Liver (tissue), 9 donors: Measurements from ENCODE around the gene PAX5. TPM values are rescaled to one million over a fixed set of nuclear protein-coding genes. Genes with fewer than 3 reads are reported as not detected.

Source experiments
- DNase-seq: peaks from one replicate; pipeline ENCODE4 v3.0.0-alpha.2; 2017; ENCODE audit warnings: low spot score
- H3K27ac ChIP-seq, 2 donors: one replicate each; pipeline ENCODE4 v1.7.0; 2013; ENCODE audit warnings: inconsistent platforms in 2 of 2, low read length in 2 of 2, control low read depth in 1 of 2, low read depth in 1 of 2, mild to moderate bottlenecking in 1 of 2
- H3K27me3 ChIP-seq, 4 donors: one replicate each; pipeline versions ENCODE4 v1.6.1 to v1.7.0; 2013; ENCODE audit warnings: low read length in 3 of 4, inconsistent platforms in 1 of 4, mild to moderate bottlenecking in 1 of 4, moderate library complexity in 1 of 4; ENCODE audit not compliant: control insufficient read depth in 4 of 4, insufficient read depth in 4 of 4
- H3K36me3 ChIP-seq, 4 donors: one replicate each; pipeline versions ENCODE4 v1.6.1 to v1.7.0; 2013; ENCODE audit warnings: low read length in 3 of 4, mild to moderate bottlenecking in 3 of 4, low read depth in 1 of 4, moderate library complexity in 1 of 4; ENCODE audit not compliant: control insufficient read depth in 4 of 4, insufficient read depth in 3 of 4
- H3K4me1 ChIP-seq, 4 donors: one replicate each; pipeline versions ENCODE4 v1.6.1 to v1.7.0; 2013; ENCODE audit warnings: low read length in 3 of 4, mild to moderate bottlenecking in 3 of 4, moderate library complexity in 1 of 4; ENCODE audit not compliant: control insufficient read depth in 4 of 4, insufficient read depth in 4 of 4
- H3K4me3 ChIP-seq, 3 donors: one replicate each; pipeline versions ENCODE4 v1.6.1 to v1.7.0; 2013; ENCODE audit warnings: low read length in 3 of 3, control low read depth in 1 of 3, low read depth in 1 of 3, mild to moderate bottlenecking in 1 of 3
- H3K9ac ChIP-seq, 2 donors: one replicate each; pipeline ENCODE4 v1.7.0; 2013; ENCODE audit warnings: low read length in 2 of 2, mild to moderate bottlenecking in 2 of 2, moderate library complexity in 2 of 2, control low read depth in 1 of 2, low read depth in 1 of 2
- H3K9me3 ChIP-seq, 4 donors: one replicate each; pipeline versions ENCODE4 v1.6.1 to v1.7.0; 2013; ENCODE audit warnings: low read length in 3 of 4; ENCODE audit not compliant: control insufficient read depth in 4 of 4
- FOXA2 ChIP-seq: IDR thresholded peaks from 2 replicates; pipeline ENCODE4 v1.6.1; 2016; ENCODE audit warnings: antibody characterized with exemption
- HNF4A ChIP-seq, 2 donors: conservative IDR thresholded peaks; 2 replicates each; pipeline ENCODE4 v1.6.1; 2016; ENCODE audit warnings: antibody characterized with exemption in 2 of 2, mild to moderate bottlenecking in 2 of 2
- HNF4G ChIP-seq: IDR thresholded peaks from 2 replicates; pipeline ENCODE4 v1.6.1; 2016; ENCODE audit warnings: antibody characterized with exemption
- JUND ChIP-seq, 2 donors: IDR thresholded peaks; 2 replicates each; pipeline ENCODE4 v1.6.1; 2016; ENCODE audit warnings: antibody characterized with exemption in 2 of 2
- RAD21 ChIP-seq, 2 donors: IDR thresholded peaks; 2 replicates each; pipeline ENCODE4 v1.6.1; 2016; ENCODE audit warnings: antibody characterized with exemption in 2 of 2, mild to moderate bottlenecking in 2 of 2
- RXRA ChIP-seq, 2 donors: IDR thresholded peaks; 2 replicates each; pipeline ENCODE4 v1.6.1; 2017 to 2018; ENCODE audit warnings: antibody characterized with exemption in 2 of 2, mild to moderate bottlenecking in 1 of 2
- YY1 ChIP-seq: IDR thresholded peaks from 2 replicates; pipeline ENCODE4 v1.6.1; 2016; ENCODE audit warnings: antibody characterized with exemption, mild to moderate bottlenecking
- WGBS: extraction: QIAGEN DNeasy Blood & Tissue Kit; methylation state at CpG from one replicate; pipeline ENCODE4 v1.1.7; 2013; 5-methylcytosine and 5-hydroxymethylcytosine counted together
- polyA plus RNA-seq, 2 donors: library from polyadenylated mRNA; stranded (reverse) in 1 of 2; unstranded in 1 of 2; fragments of 200-250 nt in 1 of 2; fragments of >200 nt in 1 of 2; fragmentation: Nextera tagmentation in 1 of 2; extraction: Ambion mirVana in 1 of 2; gene quantifications; one replicate each; pipeline versions ENCODE4 v1.2.1 to v1.2.3, GENCODE V29; 2013 to 2015
- total RNA-seq, 2 donors: library from RNA; depleted of rRNA; stranded (reverse); fragments of >200 nt; gene quantifications; one replicate each; pipeline ENCODE4 v1.2.3, GENCODE V29; 2014
- TF ChIP-seq, protein P1 (sequence below): fragments of 150-350 bp; IDR thresholded peaks from 2 replicates; pipeline ENCODE4 v1.5.1; 2017; ENCODE audit warnings: improper control_type of control experiment, low read depth, low read length; ENCODE audit not compliant: missing input control
- TF ChIP-seq, protein P2 (sequence below): IDR thresholded peaks from 2 replicates; pipeline ENCODE4 v1.6.1; 2016; ENCODE audit warnings: antibody characterized with exemption, mild to moderate bottlenecking
- TF ChIP-seq, protein P3 (sequence below): IDR thresholded peaks from 2 replicates; pipeline ENCODE4 v1.6.1; 2016; ENCODE audit warnings: antibody characterized with exemption
- donor health status: healthy.
- donor health status: healthy.
- donor health status: healthy.
- donor health status: healthy.
- donor health status: healthy.

Gene PAX5
- total and polyA plus RNA-seq, 4 donors: 0.05 to 2.7 (median 0.11) TPM

DNA sequence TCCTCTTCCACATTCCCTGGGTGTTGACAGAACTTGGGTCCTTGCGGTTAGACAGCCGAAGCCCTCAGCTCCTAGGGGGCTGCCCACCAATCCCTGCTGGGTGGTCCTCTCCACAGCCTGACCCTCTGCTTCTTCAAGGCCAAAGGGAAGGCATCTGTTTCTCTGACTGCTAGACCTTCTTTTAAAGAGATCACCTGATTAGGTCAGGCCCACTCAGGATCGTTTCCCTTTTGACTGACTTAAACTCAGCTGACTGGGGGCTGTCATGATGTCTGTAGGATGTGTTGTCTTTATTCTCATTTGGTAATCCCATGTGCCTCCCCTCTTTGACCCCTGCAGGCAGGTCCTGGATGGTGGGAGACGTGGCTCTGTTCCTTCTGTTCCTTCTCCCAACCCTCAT is 207.5 kb downstream of the PAX5 start (continued):
- TF ChIP-seq, protein P1, sequence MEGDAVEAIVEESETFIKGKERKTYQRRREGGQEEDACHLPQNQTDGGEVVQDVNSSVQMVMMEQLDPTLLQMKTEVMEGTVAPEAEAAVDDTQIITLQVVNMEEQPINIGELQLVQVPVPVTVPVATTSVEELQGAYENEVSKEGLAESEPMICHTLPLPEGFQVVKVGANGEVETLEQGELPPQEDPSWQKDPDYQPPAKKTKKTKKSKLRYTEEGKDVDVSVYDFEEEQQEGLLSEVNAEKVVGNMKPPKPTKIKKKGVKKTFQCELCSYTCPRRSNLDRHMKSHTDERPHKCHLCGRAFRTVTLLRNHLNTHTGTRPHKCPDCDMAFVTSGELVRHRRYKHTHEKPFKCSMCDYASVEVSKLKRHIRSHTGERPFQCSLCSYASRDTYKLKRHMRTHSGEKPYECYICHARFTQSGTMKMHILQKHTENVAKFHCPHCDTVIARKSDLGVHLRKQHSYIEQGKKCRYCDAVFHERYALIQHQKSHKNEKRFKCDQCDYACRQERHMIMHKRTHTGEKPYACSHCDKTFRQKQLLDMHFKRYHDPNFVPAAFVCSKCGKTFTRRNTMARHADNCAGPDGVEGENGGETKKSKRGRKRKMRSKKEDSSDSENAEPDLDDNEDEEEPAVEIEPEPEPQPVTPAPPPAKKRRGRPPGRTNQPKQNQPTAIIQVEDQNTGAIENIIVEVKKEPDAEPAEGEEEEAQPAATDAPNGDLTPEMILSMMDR: no peak
- TF ChIP-seq YY1 (no peak), RXRA (IDR thresholded peaks at IDR 0.05) (no peak), JUND (IDR thresholded peaks at IDR 0.05) (no peak), HNF4G (no peak)

DNA sequence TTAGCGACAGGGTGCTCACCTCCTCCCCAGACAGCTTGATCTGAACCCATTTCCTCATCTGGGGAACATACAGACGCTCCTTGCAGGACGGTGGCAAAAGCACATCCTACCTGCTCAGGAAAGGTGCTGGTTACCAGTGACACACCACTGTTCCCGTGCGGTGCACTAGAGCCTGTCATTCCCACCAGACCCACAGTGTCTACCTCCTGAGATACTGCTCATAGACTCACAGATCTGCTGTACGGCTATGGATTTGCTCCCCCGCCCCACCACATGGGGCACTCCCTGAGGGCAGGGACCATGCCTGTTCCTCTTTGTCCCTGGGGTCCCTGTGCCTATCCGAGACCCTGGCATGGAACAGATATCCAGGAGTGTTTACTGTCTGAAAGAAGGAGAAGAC is 208.9 kb downstream of the PAX5 start:
- no peak overlapping the region for H3K4me3 ChIP-seq
- H3K9ac ChIP-seq: no peak overlapping the region
- H3K4me1 ChIP-seq: no peaks in the 10 kb centered on the region
- no peaks in the 10 kb centered on the region for H3K9me3 ChIP-seq
- no peak for DNase-seq
- TF ChIP-seq RXRA (IDR thresholded peaks at IDR 0.05): no peak
- TF ChIP-seq YY1: no peak
- no peak for TF ChIP-seq HNF4A (conservative IDR thresholded peaks at IDR 0.05)
- TF ChIP-seq, protein P2, sequence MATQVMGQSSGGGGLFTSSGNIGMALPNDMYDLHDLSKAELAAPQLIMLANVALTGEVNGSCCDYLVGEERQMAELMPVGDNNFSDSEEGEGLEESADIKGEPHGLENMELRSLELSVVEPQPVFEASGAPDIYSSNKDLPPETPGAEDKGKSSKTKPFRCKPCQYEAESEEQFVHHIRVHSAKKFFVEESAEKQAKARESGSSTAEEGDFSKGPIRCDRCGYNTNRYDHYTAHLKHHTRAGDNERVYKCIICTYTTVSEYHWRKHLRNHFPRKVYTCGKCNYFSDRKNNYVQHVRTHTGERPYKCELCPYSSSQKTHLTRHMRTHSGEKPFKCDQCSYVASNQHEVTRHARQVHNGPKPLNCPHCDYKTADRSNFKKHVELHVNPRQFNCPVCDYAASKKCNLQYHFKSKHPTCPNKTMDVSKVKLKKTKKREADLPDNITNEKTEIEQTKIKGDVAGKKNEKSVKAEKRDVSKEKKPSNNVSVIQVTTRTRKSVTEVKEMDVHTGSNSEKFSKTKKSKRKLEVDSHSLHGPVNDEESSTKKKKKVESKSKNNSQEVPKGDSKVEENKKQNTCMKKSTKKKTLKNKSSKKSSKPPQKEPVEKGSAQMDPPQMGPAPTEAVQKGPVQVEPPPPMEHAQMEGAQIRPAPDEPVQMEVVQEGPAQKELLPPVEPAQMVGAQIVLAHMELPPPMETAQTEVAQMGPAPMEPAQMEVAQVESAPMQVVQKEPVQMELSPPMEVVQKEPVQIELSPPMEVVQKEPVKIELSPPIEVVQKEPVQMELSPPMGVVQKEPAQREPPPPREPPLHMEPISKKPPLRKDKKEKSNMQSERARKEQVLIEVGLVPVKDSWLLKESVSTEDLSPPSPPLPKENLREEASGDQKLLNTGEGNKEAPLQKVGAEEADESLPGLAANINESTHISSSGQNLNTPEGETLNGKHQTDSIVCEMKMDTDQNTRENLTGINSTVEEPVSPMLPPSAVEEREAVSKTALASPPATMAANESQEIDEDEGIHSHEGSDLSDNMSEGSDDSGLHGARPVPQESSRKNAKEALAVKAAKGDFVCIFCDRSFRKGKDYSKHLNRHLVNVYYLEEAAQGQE: no peak
- no peak for TF ChIP-seq FOXA2
- H3K27ac ChIP-seq: no peak overlapping the region
- H3K36me3 ChIP-seq: no peaks in the 10 kb centered on the region
- WGBS: 89% methylated on average over 8 of the region's 8 CpGs
- H3K27me3 ChIP-seq: no peaks in the 10 kb centered on the region

DNA sequence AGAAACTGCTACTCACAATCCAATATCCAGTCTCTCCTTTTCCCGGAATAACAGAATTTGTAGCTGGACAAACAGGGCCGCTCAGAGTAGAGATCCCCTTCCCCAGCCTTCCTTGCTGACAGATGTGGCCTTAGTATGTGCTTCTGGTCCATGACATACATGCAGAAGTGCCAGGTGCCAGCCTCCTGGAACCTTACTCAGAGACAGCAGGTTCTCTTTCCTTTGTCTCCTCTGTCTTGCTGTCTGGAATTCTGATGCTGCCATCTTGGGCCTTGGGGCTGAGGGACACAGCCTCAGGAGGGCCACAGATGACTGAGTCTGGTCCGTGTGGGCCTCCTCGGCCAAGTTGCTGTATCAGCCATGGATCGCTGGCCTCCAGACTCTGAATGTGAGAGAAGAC is 210.1 kb downstream of the PAX5 start:
- no peaks in the 10 kb centered on the region for H3K9me3 ChIP-seq
- DNase-seq: no peak
- peaks cover 0 to 3% (median 0%) of the 10 kb centered on the region in 4 donors for H3K27me3 ChIP-seq
- H3K9ac ChIP-seq: no peak overlapping the region
- TF ChIP-seq, protein P1: no peak
- TF ChIP-seq RAD21 (IDR thresholded peaks at IDR 0.05): no peak
- TF ChIP-seq, protein P3, sequence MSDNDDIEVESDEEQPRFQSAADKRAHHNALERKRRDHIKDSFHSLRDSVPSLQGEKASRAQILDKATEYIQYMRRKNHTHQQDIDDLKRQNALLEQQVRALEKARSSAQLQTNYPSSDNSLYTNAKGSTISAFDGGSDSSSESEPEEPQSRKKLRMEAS: no peak
- no peak overlapping the region for H3K27ac ChIP-seq
- no peaks in the 10 kb centered on the region for H3K4me1 ChIP-seq
- no peaks in the 10 kb centered on the region for H3K36me3 ChIP-seq
- 85% methylated on average over 5 of the region's 5 CpGs for WGBS
- H3K4me3 ChIP-seq: no peak overlapping the region
